Transverse colon (tissue), 4 donors: ENCODE measurements around the gene TLR9.

Source experiments
- CTCF ChIP-seq, 5 experiments: fragments of 200-600 bp in 3 of 5; fragments of 450-650 bp in 2 of 5; sonication (generic) in 3 of 5; IDR thresholded peaks; 1 replicate in 2 of 5; 2 replicates in 3 of 5; pipeline ENCODE4 v1.5.1; 2016 to 2017; ENCODE audit warnings: antibody characterized with exemption in 5 of 5, inconsistent platforms in 3 of 5, mild to moderate bottlenecking in 2 of 5, moderate library complexity in 1 of 5
- EP300 ChIP-seq: sonication (generic); formaldehyde crosslinking; IDR thresholded peaks from one replicate; pipeline ENCODE4 v1.6.1; 2017; ENCODE audit warnings: antibody characterized with exemption, low read depth
- POLR2A ChIP-seq: fragments of 450-650 bp; IDR thresholded peaks from one replicate; pipeline ENCODE4 v1.6.1; 2016; ENCODE audit warnings: antibody characterized with exemption, mild to moderate bottlenecking, moderate library complexity
- POLR2AphosphoS5 ChIP-seq, 3 donors: sonication (generic); formaldehyde crosslinking; IDR thresholded peaks; one replicate each; pipeline ENCODE4 v1.6.1; 2016; ENCODE audit warnings: antibody characterized with exemption in 3 of 3

- no peak for TF ChIP-seq POLR2AphosphoS5 (IDR thresholded peaks at IDR 0.05)
- TF ChIP-seq CTCF (IDR thresholded peaks at IDR 0.05): no peak
- no peak for TF ChIP-seq POLR2A
- TF ChIP-seq EP300: no peak
Measured at GRCh38 chr3:52195823-52196331, 29.6 kb downstream of the TLR9 start.
